HL-60 (cell line): ENCODE data around the gene NBEAL2.

Experiments used
- DNase-seq, 2 experiments: peaks; one replicate each; pipeline ENCODE4 v3.0.0-alpha.2; 2010 to 2020; ENCODE audit warnings: low read depth in 1 of 2, low spot score in 1 of 2
- H3K27ac ChIP-seq: fragments of 250-450 bp; sonication (Bioruptor Pico); replicated peaks from 2 replicates; pipeline ENCODE4 v1.5.1; 2020; ENCODE audit warnings: mild to moderate bottlenecking, moderate library complexity
- H3K27me3 ChIP-seq: fragments of 250-450 bp; sonication (Bioruptor Pico); 2 replicates; pipeline ENCODE4 v1.5.1; 2021; ENCODE audit warnings: mild to moderate bottlenecking, moderate library complexity; ENCODE audit not compliant: insufficient read depth, poor library complexity, severe bottlenecking
- H3K4me3 ChIP-seq: replicated peaks from 2 replicates; pipeline ENCODE4 v1.5.1; 2011; ENCODE audit warnings: mild to moderate bottlenecking, control low read depth, low read length; ENCODE audit not compliant: insufficient read depth
- CTCF ChIP-seq: IDR thresholded peaks from one replicate; pipeline ENCODE4 v1.5.1; 2011; ENCODE audit warnings: low read length, control low read depth, inconsistent platforms; ENCODE audit not compliant: insufficient read depth
- GABPA ChIP-seq: IDR thresholded peaks from 2 replicates; pipeline ENCODE4 v1.6.1; 2012; ENCODE audit warnings: low read depth
- POLR2AphosphoS5 ChIP-seq: IDR thresholded peaks from 2 replicates; pipeline ENCODE4 v1.6.1; 2012; ENCODE audit warnings: low read depth
- REST ChIP-seq: IDR thresholded peaks from 2 replicates; pipeline ENCODE4 v1.6.1; 2012; ENCODE audit warnings: low read depth; ENCODE audit not compliant: insufficient replicate concordance
- SPI1 ChIP-seq: IDR thresholded peaks from 2 replicates; pipeline ENCODE4 v1.6.1; 2012; ENCODE audit warnings: low read depth, mild to moderate bottlenecking, borderline replicate concordance

The NBEAL2 gene

GRCh38 chr3:46950177-46950576 is 29.3 kb upstream of the NBEAL2 start:
- no peak for TF ChIP-seq POLR2AphosphoS5
- no peak for TF ChIP-seq SPI1
- no peak for TF ChIP-seq GABPA
- no peak for TF ChIP-seq REST
- TF ChIP-seq CTCF = no peak
- Histone ChIP-seq H3K27ac (no peak overlapping the region), H3K4me3 (no peak overlapping the region), H3K27me3 (no peaks in the 10 kb centered on the region)
- DNase-seq = no peak

- TF ChIP-seq POLR2AphosphoS5 (no peak), GABPA (no peak), REST (no peak), SPI1 (peak; percentile 75), CTCF (no peak)
- H3K4me3 ChIP-seq = no peak overlapping the region
- no peaks in the 10 kb centered on the region for H3K27me3 ChIP-seq
- no peak for DNase-seq
- no peak overlapping the region for H3K27ac ChIP-seq
These were observed 28.7 kb upstream of the NBEAL2 start for GRCh38 chr3:46950650-46951241.

- TF ChIP-seq GABPA (no peak), POLR2AphosphoS5 (no peak), SPI1 (no peak), CTCF (no peak), REST (no peak)
- Histone ChIP-seq H3K4me3 (no peak overlapping the region), H3K27me3 (no peaks in the 10 kb centered on the region), H3K27ac (peak overlapping the region; percentile 59)
- DNase-seq = no peak
These were observed 26.7 kb upstream of the NBEAL2 start for GRCh38 chr3:46952813-46953212.
